ENCODE results near the gene VPS45. TPM values are rescaled to one million over a fixed set of nuclear protein-coding genes. Genes with fewer than 3 reads are reported as not detected.

The VPS45 gene
- total RNA-seq, 1 experiment from 2014 or later: 47.8 TPM

DNA sequence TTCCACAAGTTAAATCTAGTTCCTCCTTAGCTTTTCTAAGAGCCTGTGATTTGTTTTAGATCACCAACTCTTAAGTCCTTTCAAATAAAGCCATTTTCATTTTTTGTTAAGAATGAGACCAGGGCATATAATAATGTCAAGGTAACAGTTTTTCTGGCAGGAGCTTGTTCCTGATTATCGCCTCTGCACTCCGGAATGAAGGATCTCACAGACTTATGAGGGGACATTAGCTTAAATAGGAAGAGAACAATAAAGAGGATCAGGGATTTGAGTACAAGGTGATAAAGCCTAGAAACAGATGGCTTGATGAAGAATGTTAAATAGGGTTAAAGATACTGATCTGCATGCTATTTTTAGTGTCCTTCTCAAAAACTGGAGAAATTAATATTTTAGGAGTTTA, 43.4 kb upstream of the VPS45 start:
- H3K36me3 ChIP-seq (ENCODE audit: low read depth, low read length): no peaks in the 10 kb centered on the region
- BruUV-seq (replicated peaks): no TSS peak
- CTCF ChIA-PET: no interaction called here
- no peak overlapping the region for H2AFZ ChIP-seq (ENCODE audit: low read length)
- intact Hi-C loops (cut with micrococcal nuclease): no loop called here
- no peak overlapping the region for H3K27ac ChIP-seq (ENCODE audit: low read length)
- POLR2A ChIA-PET (ENCODE audit: unreplicated experiment): no interaction called here
- no peak overlapping the region for H3K9ac ChIP-seq (ENCODE audit: low read length)
- TF ChIP-seq EZH2 (IDR thresholded peaks at IDR 0.05; ENCODE audit: low read length, unreplicated experiment): no peak
- no peaks in the 10 kb centered on the region for H4K20me1 ChIP-seq (ENCODE audit: low read length)
- DNase-seq (no peak), ATAC-seq (no peak)
- H3K4me1 ChIP-seq (ENCODE audit: insufficient read depth, low read length): peaks cover 16% of the 10 kb centered on the region
- no peaks in the 10 kb centered on the region for H3K9me3 ChIP-seq (ENCODE audit: low read length)
- no peaks in the 10 kb centered on the region for H3K27me3 ChIP-seq (ENCODE audit: low read length)
- no peak overlapping the region for H3K4me3 ChIP-seq (ENCODE audit: low read length)
- no peak overlapping the region for H3K4me2 ChIP-seq (ENCODE audit: low read length)
- H3F3A ChIP-seq (ENCODE audit: low read length, unreplicated experiment): no peaks in the 10 kb centered on the region
- H3K79me2 ChIP-seq (ENCODE audit: low read length): no peaks in the 10 kb centered on the region
- no peaks in the 10 kb centered on the region for H3K9me2 ChIP-seq (replicated peaks; ENCODE audit: low read length)

DNA sequence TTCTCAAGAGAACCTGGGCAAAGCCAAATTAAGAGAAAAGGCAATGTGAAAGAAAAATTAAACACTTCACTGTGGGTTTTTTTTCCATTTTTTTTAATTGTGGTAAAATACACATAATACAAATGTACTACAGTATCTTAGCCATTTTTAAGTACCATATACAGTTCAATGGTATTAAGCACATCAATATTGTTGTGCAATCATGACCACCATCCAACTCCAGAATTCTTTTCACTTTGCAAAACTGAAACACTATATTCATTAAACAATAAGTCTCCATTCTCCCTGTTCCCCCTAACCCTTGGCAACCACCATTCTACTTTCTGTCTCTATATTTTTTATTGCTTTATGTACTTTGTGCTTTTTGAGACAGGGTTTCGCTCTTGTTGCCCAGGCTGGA, 39.3 kb upstream of the VPS45 start:
- DNase-seq: no peak
- Histone ChIP-seq H3K9me2 (replicated peaks; ENCODE audit: low read length) (no peaks in the 10 kb centered on the region), H3K9me3 (ENCODE audit: low read length) (no peaks in the 10 kb centered on the region), H3K4me2 (ENCODE audit: low read length) (no peak overlapping the region), H3K36me3 (ENCODE audit: low read depth, low read length) (no peaks in the 10 kb centered on the region), H3K79me2 (ENCODE audit: low read length) (no peaks in the 10 kb centered on the region), H3K9ac (ENCODE audit: low read length) (no peak overlapping the region), H2AFZ (ENCODE audit: low read length) (no peak overlapping the region), H3K4me3 (ENCODE audit: low read length) (no peak overlapping the region), H3K27ac (ENCODE audit: low read length) (no peak overlapping the region), H3K27me3 (ENCODE audit: low read length) (no peaks in the 10 kb centered on the region), H3K4me1 (ENCODE audit: insufficient read depth, low read length) (no peaks in the 10 kb centered on the region), H3F3A (ENCODE audit: low read length, unreplicated experiment) (no peaks in the 10 kb centered on the region), H4K20me1 (ENCODE audit: low read length) (no peaks in the 10 kb centered on the region)
- no TSS peak for BruUV-seq (replicated peaks)
- ChIA-PET POLR2A (ENCODE audit: unreplicated experiment) (no interaction called here), CTCF (no interaction called here)
- intact Hi-C loops (cut with micrococcal nuclease): no loop called here
- no peak for ATAC-seq
- TF ChIP-seq CTCF (conservative IDR thresholded peaks at IDR 0.05; ENCODE audit: low read depth, low read length) (no peak), EZH2 (IDR thresholded peaks at IDR 0.05; ENCODE audit: low read length, unreplicated experiment) (no peak), EZH2phosphoT487 (IDR thresholded peaks at IDR 0.05; ENCODE audit: borderline replicate concordance, low read length) (no peak)

DNA sequence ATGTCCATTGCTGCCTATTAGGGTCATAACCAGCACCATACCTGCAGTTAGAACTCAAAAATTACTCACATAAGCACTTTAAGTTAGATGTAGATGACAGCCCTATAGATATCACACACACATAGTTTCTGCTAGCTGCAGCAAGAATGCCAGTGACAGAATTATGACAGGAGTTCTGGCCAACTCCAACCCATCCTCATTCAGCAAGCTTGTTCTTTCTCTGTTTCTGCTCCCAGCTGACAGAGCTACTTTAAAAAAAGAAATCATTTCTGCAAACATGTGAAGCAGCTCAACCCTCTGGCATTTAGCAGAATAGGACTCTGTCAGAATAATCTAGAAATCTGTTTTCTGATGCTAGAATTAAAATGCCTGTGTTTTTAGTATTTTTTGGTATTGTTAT, 33.2 kb upstream of the VPS45 start:
- no peak overlapping the region for H3K4me3 ChIP-seq (ENCODE audit: low read length)
- H3K27me3 ChIP-seq (ENCODE audit: low read length): no peaks in the 10 kb centered on the region
- no TSS peak for BruUV-seq (replicated peaks)
- no peaks in the 10 kb centered on the region for H4K20me1 ChIP-seq (ENCODE audit: low read length)
- TF ChIP-seq EZH2phosphoT487 (IDR thresholded peaks at IDR 0.05; ENCODE audit: borderline replicate concordance, low read length) (no peak), CTCF (conservative IDR thresholded peaks at IDR 0.05; ENCODE audit: low read depth, low read length) (no peak), EZH2 (IDR thresholded peaks at IDR 0.05; ENCODE audit: low read length, unreplicated experiment) (no peak)
- H3F3A ChIP-seq (ENCODE audit: low read length, unreplicated experiment): no peaks in the 10 kb centered on the region
- H3K27ac ChIP-seq (ENCODE audit: low read length): no peak overlapping the region
- H3K9me2 ChIP-seq (replicated peaks; ENCODE audit: low read length): no peaks in the 10 kb centered on the region
- H3K36me3 ChIP-seq (ENCODE audit: low read depth, low read length): no peaks in the 10 kb centered on the region
- CTCF ChIA-PET: no interaction called here
- no peak overlapping the region for H2AFZ ChIP-seq (ENCODE audit: low read length)
- POLR2A ChIA-PET (ENCODE audit: unreplicated experiment): no interaction called here
- intact Hi-C loops (cut with micrococcal nuclease): no loop called here
- no peaks in the 10 kb centered on the region for H3K4me1 ChIP-seq (ENCODE audit: insufficient read depth, low read length)
- DNase-seq (no peak), ATAC-seq (no peak)
- no peaks in the 10 kb centered on the region for H3K79me2 ChIP-seq (ENCODE audit: low read length)
- H3K4me2 ChIP-seq (ENCODE audit: low read length): no peak overlapping the region
- H3K9ac ChIP-seq (ENCODE audit: low read length): no peak overlapping the region
- no peaks in the 10 kb centered on the region for H3K9me3 ChIP-seq (ENCODE audit: low read length)

All from PC-3 (cell line).